ENCODE results near the gene ROR2.
"Not testable (repeated sequence)": the region's sequence is repeated elsewhere in the genome, so short reads cannot be mapped to it uniquely, and the experiment has no call there.

ROR2 gene

GRCh38 chr9:91659529-91660495 lies 290.2 kb downstream of the ROR2 start:
- DNase-seq, result no peak

- DNase-seq, result no peak
Measured at GRCh38 chr9:91658513-91659105, 291.4 kb downstream of the ROR2 start.

GRCh38 chr9:91657501-91657900 lies 292.5 kb downstream of the ROR2 start:
- DNase-seq, result no peak

- no peak for DNase-seq
Measured at GRCh38 chr9:91655658-91656057, 294.4 kb downstream of the ROR2 start.

- no peak for DNase-seq
Measured at GRCh38 chr9:91655215-91655614, 294.8 kb downstream of the ROR2 start.

GRCh38 chr9:91654527-91654926 lies 295.5 kb downstream of the ROR2 start:
- DNase-seq, result no peak

GRCh38 chr9:91647371-91647770 lies 302.7 kb downstream of the ROR2 start:
- DNase-seq, result no peak

- no peak for DNase-seq
Measured at GRCh38 chr9:91646702-91647101, 303.3 kb downstream of the ROR2 start.

GRCh38 chr9:91644433-91644832 lies 305.6 kb downstream of the ROR2 start:
- no peak for DNase-seq

- DNase-seq, result no peak
Measured at GRCh38 chr9:91643481-91644077, 306.4 kb downstream of the ROR2 start.

- DNase-seq, result no peak
Measured at GRCh38 chr9:91642771-91643170, 307.3 kb downstream of the ROR2 start.

- no peak for DNase-seq
Measured at GRCh38 chr9:91640428-91640827, 309.6 kb downstream of the ROR2 start.

- no peak for DNase-seq
Measured at GRCh38 chr9:91639054-91639453, 311.0 kb downstream of the ROR2 start.

- not testable (repeated sequence) for DNase-seq
Measured at GRCh38 chr9:91634832-91635231, 315.2 kb downstream of the ROR2 start.

GRCh38 chr9:91629718-91630117 lies 320.3 kb downstream of the ROR2 start:
- no peak for DNase-seq

- DNase-seq, result no peak
Measured at GRCh38 chr9:91628892-91629291, 321.1 kb downstream of the ROR2 start.

- no peak for DNase-seq
Measured at GRCh38 chr9:91625331-91625730, 324.7 kb downstream of the ROR2 start.

- no peak for DNase-seq
Measured at GRCh38 chr9:91623004-91623403, 327.0 kb downstream of the ROR2 start.

GRCh38 chr9:91622121-91622520 lies 327.9 kb downstream of the ROR2 start:
- DNase-seq, result not testable (repeated sequence)

- not testable (repeated sequence) for DNase-seq
Measured at GRCh38 chr9:91614044-91614443, 336.0 kb downstream of the ROR2 start.

- no peak for DNase-seq
Measured at GRCh38 chr9:91611582-91611981, 338.4 kb downstream of the ROR2 start.

GRCh38 chr9:91606255-91606995 lies 343.6 kb downstream of the ROR2 start:
- DNase-seq, result no peak

Measured in activated effector memory CD4-positive, alpha-beta T cell treated with Interleukin-2 at 50 U/mL for 16 hours (primary cell).